SK-N-SH (cell line): ENCODE data around the gene SCN8A. TPM values are rescaled to one million over a fixed set of nuclear protein-coding genes. Genes with fewer than 3 reads are reported as not detected.
"Not testable (repeated sequence)": the region's sequence is repeated elsewhere in the genome, so short reads cannot be mapped to it uniquely, and the experiment has no call there.

ENCODE experiments used
- CTCF ChIA-PET: fragments of 300-600, 350-600 bp; formaldehyde crosslinking; extraction: SDS; loops from one replicate; lab custom pipeline; 2021; lab: Yijun Ruan, JAX
- POLR2A ChIA-PET: fragments of 350-600 bp; sonication (Branson Sonifier 250); formaldehyde crosslinking; extraction: SDS; loops from one replicate; lab custom pipeline; 2020; ENCODE audit warnings: antibody characterized with exemption, inconsistent platforms; lab: Yijun Ruan, JAX
- DNase-seq: peaks from one replicate; pipeline ENCODE4 v3.0.0; 2012
- H2AFZ ChIP-seq: fragments of 200-600 bp; sonication (generic); 2 replicates; pipeline ENCODE4 v1.8.1; 2016; ENCODE audit warnings: antibody characterized with exemption, mild to moderate bottlenecking, low read depth
- H3F3A ChIP-seq: fragments of 200-600 bp; sonication (generic); replicated peaks from 2 replicates; pipeline ENCODE3; 2016; ENCODE audit warnings: antibody characterized with exemption, mild to moderate bottlenecking; ENCODE audit not compliant: insufficient read depth
- H3K27ac ChIP-seq, 2 experiments: fragments of 200-500 bp in 1 of 2; fragments of 200-600 bp in 1 of 2; sonication (Bioruptor generic) in 1 of 2; sonication (generic), shearing (Covaris generic) in 1 of 2; 2 replicates each; pipeline versions ENCODE4 v1.5.1 to v1.6.1; 2014 to 2016; ENCODE audit warnings: low read depth in 2 of 2, inconsistent platforms in 1 of 2, low read length in 1 of 2, mild to moderate bottlenecking in 1 of 2, mixed read lengths in 1 of 2
- H3K27me3 ChIP-seq: fragments of 200-600 bp; sonication (generic), shearing (Covaris generic); 2 replicates; pipeline ENCODE4 v1.6.1; 2016; ENCODE audit warnings: mixed run types; ENCODE audit not compliant: insufficient read depth
- H3K36me3 ChIP-seq, 2 experiments: fragments of 200-500 bp in 1 of 2; fragments of 200-600 bp in 1 of 2; sonication (Bioruptor generic) in 1 of 2; sonication (generic) in 1 of 2; replicated peaks in 1 of 2; 2 replicates each; pipeline versions ENCODE3 to v1.5.1; 2014 to 2016; ENCODE audit warnings: low read length in 1 of 2, mild to moderate bottlenecking in 1 of 2; ENCODE audit not compliant: insufficient read depth in 2 of 2, control insufficient read depth in 1 of 2
- H3K4me1 ChIP-seq, 2 experiments: fragments of 200-500 bp in 1 of 2; fragments of 200-600 bp in 1 of 2; sonication (Bioruptor generic) in 1 of 2; sonication (generic), shearing (Covaris generic) in 1 of 2; 2 replicates each; pipeline versions ENCODE4 v1.5.1 to v1.6.1; 2014 to 2016; ENCODE audit warnings: low read depth in 1 of 2, low read length in 1 of 2, mixed run types in 1 of 2; ENCODE audit not compliant: insufficient read depth in 2 of 2, control insufficient read depth in 1 of 2
- H3K4me2 ChIP-seq: fragments of 200-600 bp; sonication (generic), shearing (Covaris generic); 2 replicates; pipeline ENCODE4 v1.6.1; 2017; ENCODE audit warnings: mixed run types
- H3K4me3 ChIP-seq, 2 experiments: fragments of 200-500 bp in 1 of 2; fragments of 200-600 bp in 1 of 2; sonication (Bioruptor generic) in 1 of 2; sonication (generic), shearing (Covaris generic) in 1 of 2; 2 replicates each; pipeline versions ENCODE4 v1.5.1 to v1.8.1; 2014 to 2016; ENCODE audit warnings: low read depth in 2 of 2, inconsistent platforms in 1 of 2, low read length in 1 of 2, mild to moderate bottlenecking in 1 of 2, mixed read lengths in 1 of 2, moderate library complexity in 1 of 2
- H3K79me2 ChIP-seq: fragments of 200-600 bp; sonication (generic); 2 replicates; pipeline ENCODE4 v1.8.1; 2017; ENCODE audit warnings: mild to moderate bottlenecking; ENCODE audit not compliant: insufficient read depth
- H3K9ac ChIP-seq: fragments of 200-600 bp; sonication (generic); 2 replicates; pipeline ENCODE4 v1.6.1; 2017; ENCODE audit warnings: mixed run types
- H3K9me2 ChIP-seq: fragments of 200-600 bp; sonication (generic); 2 replicates; pipeline ENCODE4 v1.6.1; 2017; ENCODE audit warnings: mixed run types
- H3K9me3 ChIP-seq: fragments of 200-600 bp; sonication (generic); 2 replicates; pipeline ENCODE4 v1.6.1; 2017; ENCODE audit warnings: mixed run types, mild to moderate bottlenecking, moderate library complexity
- H4K20me1 ChIP-seq: fragments of 200-600 bp; sonication (generic); 2 replicates; pipeline ENCODE4 v1.6.1; 2017; ENCODE audit warnings: mild to moderate bottlenecking, mixed run types; ENCODE audit not compliant: insufficient read depth
- CHD2 ChIP-seq: fragments of 150-350 bp; IDR thresholded peaks from 2 replicates; pipeline ENCODE4 v1.6.1; 2018; ENCODE audit warnings: low read length; ENCODE audit not compliant: partially characterized antibody
- FOXM1 ChIP-seq: IDR thresholded peaks from 2 replicates; pipeline ENCODE4 v1.4.0; 2012; ENCODE audit warnings: low read depth, mild to moderate bottlenecking
- GABPA ChIP-seq: IDR thresholded peaks from 2 replicates; pipeline ENCODE4 v1.4.0; 2012; ENCODE audit warnings: low read depth, mild to moderate bottlenecking
- GATA2 ChIP-seq: sonication (generic); formaldehyde crosslinking; IDR thresholded peaks from 2 replicates; pipeline ENCODE4 v1.5.0; 2020; ENCODE audit warnings: mild to moderate bottlenecking, missing genetic modification reagents
- JUND ChIP-seq: IDR thresholded peaks from 2 replicates; pipeline ENCODE4 v1.4.0; 2012
- NFIC ChIP-seq: IDR thresholded peaks from 2 replicates; pipeline ENCODE4 v1.4.0; 2012; ENCODE audit warnings: borderline replicate concordance
- RCOR1 ChIP-seq: fragments of 150-350 bp; IDR thresholded peaks from 2 replicates; pipeline ENCODE4 v1.6.1; 2017; ENCODE audit warnings: antibody characterized with exemption, low read length
- USF2 ChIP-seq: fragments of 150-350 bp; IDR thresholded peaks from 2 replicates; pipeline ENCODE4 v1.6.1; 2017; ENCODE audit warnings: antibody characterized with exemption, low read length, low read depth, borderline replicate concordance
- YY1 ChIP-seq: IDR thresholded peaks from 2 replicates; pipeline ENCODE4 v1.4.0; 2012; ENCODE audit warnings: low read depth, mild to moderate bottlenecking
- WGBS: methylation state at CpG from one replicate; pipeline ENCODE4 v1.1.6; 2017; ENCODE audit warnings: low lambda C conversion rate; 5-methylcytosine and 5-hydroxymethylcytosine counted together
- polyA plus RNA-seq, 3 experiments: library from polyadenylated mRNA; depleted of rRNA; stranded (reverse); fragments of >200 nt; gene quantifications; 2 replicates each; pipeline ENCODE4 v1.2.3, GENCODE V29; 2012

SCN8A gene
- polyA plus RNA-seq, 1 of the 3 experiments (the other 2 are of a cell fraction) = 7.1 TPM

- Histone ChIP-seq H2AFZ (no peak overlapping the region), H3K27ac (no peak overlapping the region), H3K9ac (no peak overlapping the region), H3K27me3 (no peaks in the 10 kb centered on the region), H3K4me1 (peaks cover 0 to 16% of the 10 kb centered on the region in 2 experiments; a peak in 1 of 4 replicates), H3K9me2 (no peaks in the 10 kb centered on the region), H3K79me2 (no peaks in the 10 kb centered on the region), H3K4me2 (no peak overlapping the region), H4K20me1 (no peaks in the 10 kb centered on the region), H3F3A (no peaks in the 10 kb centered on the region), H3K36me3 (no peaks in the 10 kb centered on the region), H3K9me3 (no peaks in the 10 kb centered on the region), H3K4me3 (no peak overlapping the region)
- ChIA-PET POLR2A (no interaction called here), CTCF (interaction anchor here (0.9 to 1.8 kb wide), 6 partner anchors 8 to 409 kb away, joined by 3 to 5 read pairs (median 4); no protein-coding TSS in a partner anchor)
- DNase-seq = no peak
- TF ChIP-seq USF2 = no peak
- no peak for TF ChIP-seq GABPA
- TF ChIP-seq RCOR1 = no peak
- no peak for TF ChIP-seq NFIC
- no peak for TF ChIP-seq FOXM1
- TF ChIP-seq JUND = no peak
- TF ChIP-seq YY1 = no peak
- 58% methylated on average over 5 of the region's 5 CpGs for WGBS
Observed at GRCh38 chr12:51829011-51829481, 238.0 kb downstream of the SCN8A start.

- DNase-seq = no peak
- H3K4me2 ChIP-seq = no peak overlapping the region
- CTCF ChIA-PET = interaction anchor here (1.4 to 1.8 kb wide), 2 partner anchors 9 to 298 kb away, joined by 4 to 5 read pairs; no protein-coding TSS in a partner anchor
Observed at GRCh38 chr12:51829641-51830040, 238.6 kb downstream of the SCN8A start.

GRCh38 chr12:51831817-51832216 is 240.8 kb downstream of the SCN8A start:
- not testable (repeated sequence) for H3K9ac ChIP-seq, DNase-seq, H3K36me3 ChIP-seq, H3K27ac ChIP-seq, H3K4me2 ChIP-seq, H3K9me3 ChIP-seq, H3K79me2 ChIP-seq, H2AFZ ChIP-seq, H3K27me3 ChIP-seq, H3F3A ChIP-seq, H3K4me3 ChIP-seq, H4K20me1 ChIP-seq, H3K9me2 ChIP-seq
- H3K4me1 ChIP-seq = peaks cover 0 to 19% of the 10 kb centered on the region in 2 experiments; a peak in 1 of 4 replicates
- WGBS = 67% methylated on average over 5 of the region's 5 CpGs
- ChIA-PET CTCF (interaction anchor here (1.2 to 3.5 kb wide), 4 partner anchors 12 to 43 kb away, joined by 3 to 21 read pairs (median 14); a partner anchor contains a TSS), POLR2A (interaction anchor here (1.0 kb wide), 1 partner anchor 44 kb away, joined by 3 read pairs; no protein-coding TSS in a partner anchor)

More at GRCh38 chr12:51829641-51830040, 238.6 kb downstream of the SCN8A start:
- no peak for TF ChIP-seq USF2
- no peak for TF ChIP-seq CHD2
- TF ChIP-seq GATA2 = no peak
- no peak for TF ChIP-seq JUND
- Histone ChIP-seq H4K20me1 (no peaks in the 10 kb centered on the region), H3K4me1 (peaks cover 0 to 16% of the 10 kb centered on the region in 2 experiments; a peak in 1 of 4 replicates), H3K9me2 (no peaks in the 10 kb centered on the region), H3K36me3 (no peaks in the 10 kb centered on the region), H3K9me3 (no peaks in the 10 kb centered on the region), H3K27ac (no peak overlapping the region), H3K9ac (no peak overlapping the region), H3K27me3 (no peaks in the 10 kb centered on the region), H3F3A (no peaks in the 10 kb centered on the region), H3K4me3 (no peak overlapping the region), H3K79me2 (no peaks in the 10 kb centered on the region), H2AFZ (no peak overlapping the region)
- POLR2A ChIA-PET = no interaction called here
- WGBS = 71% methylated on average over 1 of the region's 1 CpG
